HG02981 (cell line): Measurements from ENCODE around the gene RAN.
"Not testable (repeated sequence)": the region's sequence is repeated elsewhere in the genome, so short reads cannot be mapped to it uniquely, and the experiment has no call there.

Experiments used
- ATAC-seq: cut with Tn5 transposase; IDR thresholded peaks from one replicate; pipeline ENCODE4 v1.9.1; 2021; ENCODE audit warnings: mild to moderate bottlenecking, moderate library complexity; ENCODE audit not compliant: unreplicated experiment

Gene RAN

GRCh38 chr12:130849561-130850417 is 22.1 kb upstream of the RAN start:
- ATAC-seq, result no peak

- no peak for ATAC-seq
Measured at GRCh38 chr12:130850418-130851021, 21.3 kb upstream of the RAN start.

GRCh38 chr12:130856088-130856487 is 15.8 kb upstream of the RAN start:
- ATAC-seq, result no peak

GRCh38 chr12:130858084-130858483 is 13.8 kb upstream of the RAN start:
- no peak for ATAC-seq

- ATAC-seq, result no peak
Measured at GRCh38 chr12:130859161-130859560, 12.7 kb upstream of the RAN start.

- no peak for ATAC-seq
Measured at GRCh38 chr12:130860311-130860710, 11.6 kb upstream of the RAN start.

- no peak for ATAC-seq
Measured at GRCh38 chr12:130862161-130862560, 9.7 kb upstream of the RAN start.

- not testable (repeated sequence) for ATAC-seq
Measured at GRCh38 chr12:130862771-130863170, 9.1 kb upstream of the RAN start.

GRCh38 chr12:130863298-130863697 is 8.6 kb upstream of the RAN start:
- ATAC-seq, result no peak

- ATAC-seq, result no peak
Measured at GRCh38 chr12:130868412-130868811, 3.5 kb upstream of the RAN start.

- peak; percentile 71 for ATAC-seq
Measured at GRCh38 chr12:130870442-130871285, 1.2 kb upstream of the RAN start.

- ATAC-seq, result peak; percentile 25
Measured at GRCh38 chr12:130872179-130873096, 572 bp downstream of the RAN start.

GRCh38 chr12:130873106-130873795 is 1.4 kb downstream of the RAN start:
- ATAC-seq, result no peak

- ATAC-seq, result no peak
Measured at GRCh38 chr12:130873825-130874224, 2.0 kb downstream of the RAN start.

GRCh38 chr12:130874696-130875095 is 2.8 kb downstream of the RAN start:
- ATAC-seq, result no peak

GRCh38 chr12:130875193-130875592 is 3.3 kb downstream of the RAN start:
- no peak for ATAC-seq

- not testable (repeated sequence) for ATAC-seq
Measured at GRCh38 chr12:130875708-130876107, 3.8 kb downstream of the RAN start.

- no peak for ATAC-seq
Measured at GRCh38 chr12:130876297-130876696, 4.4 kb downstream of the RAN start.

GRCh38 chr12:130876758-130877157 is 4.9 kb downstream of the RAN start:
- ATAC-seq, result no peak

- no peak for ATAC-seq
Measured at GRCh38 chr12:130877333-130877732, 5.5 kb downstream of the RAN start.
